Activated CD4-positive, alpha-beta T cell treated with anti-CD3 and anti-CD28 coated beads for 36 hours (primary cell): ENCODE measurements around the gene WNT3A. TPM values are rescaled to one million over a fixed set of nuclear protein-coding genes. Genes with fewer than 3 reads are reported as not detected.

Source experiments
- ATAC-seq: fragments of 200-7000 bp; cut with Tn5 transposase; one replicate; pipeline ENCODE4 v1.10.0; 2021; ENCODE audit warnings: mild to moderate bottlenecking, moderate library complexity
- CTCF ChIA-PET: fragments of 350-600 bp; sonication (Branson Sonifier 250); formaldehyde crosslinking; loops from one replicate; lab custom pipeline; 2021; ENCODE audit warnings: antibody characterized with exemption; lab: Charles Lee
- POLR2A ChIA-PET: fragments of 350-600 bp; sonication (Branson Sonifier 250); formaldehyde crosslinking; loops from one replicate; lab custom pipeline; 2021; ENCODE audit warnings: antibody characterized with exemption, inconsistent platforms; lab: Charles Lee
- DNase-seq: peaks from one replicate; pipeline ENCODE4 v3.0.0-alpha.2; 2020
- H3K27ac Mint-ChIP-seq: one replicate; pipeline ENCODE4 v1.8.0; 2021; ENCODE audit warnings: mixed read lengths
- H3K27me3 Mint-ChIP-seq: one replicate; pipeline ENCODE4 v1.8.0; 2021; ENCODE audit warnings: mixed read lengths
- H3K36me3 Mint-ChIP-seq: one replicate; pipeline ENCODE4 v1.8.0; 2021; ENCODE audit warnings: low read depth, mixed read lengths
- H3K4me1 Mint-ChIP-seq: one replicate; pipeline ENCODE4 v1.8.0; 2021; ENCODE audit warnings: mixed read lengths
- H3K4me3 Mint-ChIP-seq: one replicate; pipeline ENCODE4 v1.8.0; 2021; ENCODE audit warnings: mild to moderate bottlenecking, moderate library complexity, mixed read lengths
- H3K9me3 Mint-ChIP-seq: one replicate; pipeline ENCODE4 v1.8.0; 2021; ENCODE audit warnings: low read depth, mixed read lengths
- intact Hi-C, 2 experiments: fragments of 100-400 bp; cut with DNase I in 1 of 2; cut with micrococcal nuclease in 1 of 2; formaldehyde crosslinking; loops; one replicate each; pipeline versions ENCODE4 v1.14.2 to v1.15.1; 2022 to 2024; cut with DNase I, micrococcal nuclease
- total RNA-seq, 2 experiments: library from RNA; stranded (reverse); gene quantifications; one replicate each; pipeline ENCODE4 v1.2.3, GENCODE V29; 2021

The WNT3A gene
- total RNA-seq, 2 experiments from 2014 or later, result not detected

- Mint-ChIP-seq H3K9me3 (no peaks in the 10 kb centered on the region), H3K4me3 (no peak overlapping the region), H3K36me3 (no peaks in the 10 kb centered on the region), H3K4me1 (no peaks in the 10 kb centered on the region), H3K27ac (no peak overlapping the region), H3K27me3 (peaks cover 25% of the 10 kb centered on the region)
- no peak for ATAC-seq
- ChIA-PET CTCF (no interaction called here), POLR2A (no interaction called here)
- no peak for DNase-seq
- intact Hi-C loops, result no loop called here
These were observed 31.7 kb downstream of the WNT3A start for GRCh38 chr1:228038387-228039005.

GRCh38 chr1:228039006-228039903 lies 32.5 kb downstream of the WNT3A start:
- ChIA-PET CTCF (interaction anchor here (0.5 kb wide), 1 partner anchor 24 kb away, joined by 4 read pairs; no protein-coding TSS in a partner anchor), POLR2A (no interaction called here)
- intact Hi-C loops, result no loop called here
- DNase-seq (no peak), ATAC-seq (no peak)
- Mint-ChIP-seq H3K4me3 (no peak overlapping the region), H3K27ac (no peak overlapping the region), H3K36me3 (no peaks in the 10 kb centered on the region), H3K4me1 (no peaks in the 10 kb centered on the region), H3K27me3 (peaks cover 24% of the 10 kb centered on the region), H3K9me3 (no peaks in the 10 kb centered on the region)

GRCh38 chr1:228039986-228040385 lies 33.2 kb downstream of the WNT3A start:
- H3K27ac Mint-ChIP-seq, result no peak overlapping the region
- POLR2A ChIA-PET, result no interaction called here
- CTCF ChIA-PET, result interaction anchor here (0.5 kb wide), 1 partner anchor 23 kb away, joined by 4 read pairs; no protein-coding TSS in a partner anchor
- no peak overlapping the region for H3K4me3 Mint-ChIP-seq
- DNase-seq, result no peak
- ATAC-seq, result no peak
- no peaks in the 10 kb centered on the region for H3K9me3 Mint-ChIP-seq
- intact Hi-C loops, result no loop called here
- no peaks in the 10 kb centered on the region for H3K36me3 Mint-ChIP-seq
- H3K4me1 Mint-ChIP-seq, result no peaks in the 10 kb centered on the region
- peaks cover 21% of the 10 kb centered on the region for H3K27me3 Mint-ChIP-seq

GRCh38 chr1:228041316-228041715 lies 34.5 kb downstream of the WNT3A start:
- H3K27me3 Mint-ChIP-seq, result peaks cover 21% of the 10 kb centered on the region
- H3K4me1 Mint-ChIP-seq, result no peaks in the 10 kb centered on the region
- no peak overlapping the region for H3K27ac Mint-ChIP-seq
- H3K36me3 Mint-ChIP-seq, result no peaks in the 10 kb centered on the region
- H3K9me3 Mint-ChIP-seq, result no peaks in the 10 kb centered on the region
- intact Hi-C loops, result no loop called here
- H3K4me3 Mint-ChIP-seq, result no peak overlapping the region
- DNase-seq (no peak), ATAC-seq (no peak)
- ChIA-PET POLR2A (no interaction called here), CTCF (interaction anchor here (0.6 kb wide), 1 partner anchor 90 kb away, joined by 3 read pairs; no protein-coding TSS in a partner anchor)

- H3K4me3 Mint-ChIP-seq, result no peak overlapping the region
- intact Hi-C loops, result no loop called here
- CTCF ChIA-PET, result interaction anchor here (0.7 kb wide), 1 partner anchor 27 kb away, joined by 3 read pairs; no protein-coding TSS in a partner anchor
- DNase-seq (no peak), ATAC-seq (no peak)
- no peaks in the 10 kb centered on the region for H3K9me3 Mint-ChIP-seq
- H3K27me3 Mint-ChIP-seq, result peaks cover 15% of the 10 kb centered on the region
- POLR2A ChIA-PET, result no interaction called here
- no peak overlapping the region for H3K27ac Mint-ChIP-seq
- no peaks in the 10 kb centered on the region for H3K4me1 Mint-ChIP-seq
- no peaks in the 10 kb centered on the region for H3K36me3 Mint-ChIP-seq
These were observed 35.7 kb downstream of the WNT3A start for GRCh38 chr1:228042508-228042907.

- intact Hi-C loops, result no loop called here
- Mint-ChIP-seq H3K4me1 (no peaks in the 10 kb centered on the region), H3K27ac (no peak overlapping the region), H3K4me3 (no peak overlapping the region), H3K36me3 (no peaks in the 10 kb centered on the region), H3K27me3 (peaks cover 12% of the 10 kb centered on the region), H3K9me3 (no peaks in the 10 kb centered on the region)
- CTCF ChIA-PET, result no interaction called here
- no peak for DNase-seq
- no peak for ATAC-seq
- POLR2A ChIA-PET, result no interaction called here
These were observed 36.6 kb downstream of the WNT3A start for GRCh38 chr1:228043281-228043848.

GRCh38 chr1:228044961-228045360 lies 38.2 kb downstream of the WNT3A start:
- Mint-ChIP-seq H3K4me1 (no peaks in the 10 kb centered on the region), H3K27me3 (peaks cover 5% of the 10 kb centered on the region), H3K9me3 (no peaks in the 10 kb centered on the region), H3K4me3 (no peak overlapping the region), H3K27ac (no peak overlapping the region), H3K36me3 (no peaks in the 10 kb centered on the region)
- DNase-seq (no peak), ATAC-seq (no peak)
- POLR2A ChIA-PET, result no interaction called here
- intact Hi-C loops, result no loop called here
- CTCF ChIA-PET, result no interaction called here

- Mint-ChIP-seq H3K36me3 (no peaks in the 10 kb centered on the region), H3K4me1 (no peaks in the 10 kb centered on the region), H3K27me3 (peaks cover 4% of the 10 kb centered on the region), H3K27ac (no peak overlapping the region), H3K9me3 (no peaks in the 10 kb centered on the region), H3K4me3 (no peak overlapping the region)
- DNase-seq (no peak), ATAC-seq (no peak)
- intact Hi-C loops, result no loop called here
- CTCF ChIA-PET, result no interaction called here
- POLR2A ChIA-PET, result no interaction called here
These were observed 38.6 kb downstream of the WNT3A start for GRCh38 chr1:228045405-228045804.

GRCh38 chr1:228045871-228046270 lies 39.1 kb downstream of the WNT3A start:
- Mint-ChIP-seq H3K27ac (no peak overlapping the region), H3K36me3 (no peaks in the 10 kb centered on the region), H3K4me1 (no peaks in the 10 kb centered on the region), H3K27me3 (peaks cover 4% of the 10 kb centered on the region), H3K4me3 (no peak overlapping the region), H3K9me3 (no peaks in the 10 kb centered on the region)
- ATAC-seq (no peak), DNase-seq (no peak)
- POLR2A ChIA-PET, result no interaction called here
- CTCF ChIA-PET, result no interaction called here
- intact Hi-C loops, result no loop called here

- ChIA-PET POLR2A (no interaction called here), CTCF (no interaction called here)
- intact Hi-C loops, result no loop called here
- Mint-ChIP-seq H3K4me3 (no peak overlapping the region), H3K4me1 (no peaks in the 10 kb centered on the region), H3K36me3 (no peaks in the 10 kb centered on the region), H3K9me3 (no peaks in the 10 kb centered on the region), H3K27me3 (peaks cover 6% of the 10 kb centered on the region), H3K27ac (no peak overlapping the region)
- ATAC-seq, result no peak
- DNase-seq, result no peak
These were observed 39.8 kb downstream of the WNT3A start for GRCh38 chr1:228046421-228047182.

- DNase-seq, result no peak
- ChIA-PET POLR2A (no interaction called here), CTCF (no interaction called here)
- H3K27ac Mint-ChIP-seq, result no peak overlapping the region
- no peaks in the 10 kb centered on the region for H3K4me1 Mint-ChIP-seq
- H3K36me3 Mint-ChIP-seq, result no peaks in the 10 kb centered on the region
- H3K4me3 Mint-ChIP-seq, result no peak overlapping the region
- H3K9me3 Mint-ChIP-seq, result no peaks in the 10 kb centered on the region
- no peak for ATAC-seq
- intact Hi-C loops, result no loop called here
- peaks cover 9% of the 10 kb centered on the region for H3K27me3 Mint-ChIP-seq
These were observed 40.3 kb downstream of the WNT3A start for GRCh38 chr1:228047183-228047466.
